Caco-2 (cell line): ENCODE results near the gene LPXN. TPM values are rescaled to one million over a fixed set of nuclear protein-coding genes. Genes with fewer than 3 reads are reported as not detected.

Source experiments
- BruUV-seq: library from RNA; stranded (reverse); fragments of 400-500 nt; replicated peaks from 2 replicates; lab custom pipeline; 2021; lab: Mats Ljungman, UMichigan
- CTCF ChIA-PET: fragments of 300-600 bp; sonication (Branson Sonifier 250); formaldehyde crosslinking; loops from one replicate; lab custom pipeline; 2022; ENCODE audit warnings: antibody characterized with exemption; lab: Charles Lee
- POLR2A ChIA-PET: fragments of 300-600 bp; sonication (Branson Sonifier 250); formaldehyde crosslinking; loops from one replicate; lab custom pipeline; 2022; ENCODE audit warnings: antibody characterized with exemption; lab: Charles Lee
- DNase-seq, 2 experiments: peaks; one replicate each; pipeline versions ENCODE4 v3.0.0 to v3.0.0-alpha.2; 2020 to 2022
- H3K27me3 ChIP-seq: replicated peaks from 2 replicates; pipeline ENCODE4 v1.6.0; 2011; ENCODE audit warnings: low read length; ENCODE audit not compliant: control insufficient read depth, insufficient read depth
- H3K36me3 ChIP-seq: 2 replicates; pipeline ENCODE4 v1.5.1; 2011; ENCODE audit warnings: low read length; ENCODE audit not compliant: control insufficient read depth, insufficient read depth
- H3K4me1 ChIP-seq: fragments of 250-450 bp; sonication (Bioruptor Pico); 2 replicates; pipeline ENCODE4 v1.5.1; 2020; ENCODE audit warnings: mild to moderate bottlenecking
- H3K4me3 ChIP-seq: 2 replicates; pipeline ENCODE4 v1.5.1; 2011; ENCODE audit warnings: low read depth, mild to moderate bottlenecking, control low read depth, low read length
- H3K9me3 ChIP-seq: fragments of 250-450 bp; sonication (Bioruptor Pico); 2 replicates; pipeline ENCODE4 v1.5.1; 2020; ENCODE audit warnings: mild to moderate bottlenecking, moderate library complexity
- H3K27ac Mint-ChIP-seq: one replicate; pipeline ENCODE4 v1.8.0; 2022; ENCODE audit warnings: mixed read lengths; ENCODE audit not compliant: unreplicated experiment
- H3K27me3 Mint-ChIP-seq: one replicate; pipeline ENCODE4 v1.8.0; 2022; ENCODE audit warnings: mixed read lengths; ENCODE audit not compliant: insufficient read depth, unreplicated experiment
- H3K36me3 Mint-ChIP-seq: one replicate; pipeline ENCODE4 v1.8.0; 2022; ENCODE audit warnings: mild to moderate bottlenecking, mixed read lengths; ENCODE audit not compliant: insufficient read depth, unreplicated experiment
- H3K4me1 Mint-ChIP-seq: one replicate; pipeline ENCODE4 v1.8.0; 2022; ENCODE audit warnings: low read depth, mixed read lengths; ENCODE audit not compliant: unreplicated experiment
- H3K4me3 Mint-ChIP-seq: one replicate; pipeline ENCODE4 v1.8.0; 2022; ENCODE audit warnings: mild to moderate bottlenecking, moderate library complexity, mixed read lengths; ENCODE audit not compliant: unreplicated experiment
- H3K9me3 Mint-ChIP-seq: one replicate; pipeline ENCODE4 v1.8.0; 2022; ENCODE audit warnings: mixed read lengths; ENCODE audit not compliant: unreplicated experiment
- CTCF ChIP-seq, 2 experiments: fragments of 200-600 bp in 1 of 2; IDR thresholded peaks; 1 replicate in 1 of 2; 2 replicates in 1 of 2; pipeline versions ENCODE4 v1.5.1 to v1.8.0; 2011 to 2022; ENCODE audit warnings: antibody characterized with exemption in 1 of 2, control low read depth in 1 of 2, inconsistent platforms in 1 of 2, low read depth in 1 of 2, low read length in 1 of 2, mild to moderate bottlenecking in 1 of 2, moderate library complexity in 1 of 2; ENCODE audit not compliant: insufficient read depth in 1 of 2, severe bottlenecking in 1 of 2, unreplicated experiment in 1 of 2
- intact Hi-C: fragments of 100-400 bp; cut with micrococcal nuclease; formaldehyde crosslinking; loops from one replicate; pipeline ENCODE4 v1.10.0; 2022; ENCODE audit not compliant: unreplicated experiment
- total RNA-seq: library from RNA; stranded (reverse); gene quantifications from 2 replicates; pipeline ENCODE4 v1.2.3, GENCODE V29; 2022

The LPXN gene
- total RNA-seq, 1 experiment from 2014 or later = 2.1 TPM

- Mint-ChIP-seq H3K27ac (no peak overlapping the region), H3K4me1 (peaks cover 7% of the 10 kb centered on the region), H3K36me3 (peaks cover 5% of the 10 kb centered on the region), H3K4me3 (no peak overlapping the region), H3K27me3 (no peaks in the 10 kb centered on the region), H3K9me3 (no peaks in the 10 kb centered on the region)
- H3K36me3 ChIP-seq = no peaks in the 10 kb centered on the region
- peaks cover 10% of the 10 kb centered on the region for H3K4me1 ChIP-seq
- POLR2A ChIA-PET = no interaction called here
- DNase-seq = no peak
- BruUV-seq = no TSS peak
- no peaks in the 10 kb centered on the region for H3K9me3 ChIP-seq
- intact Hi-C loops = no loop called here
- no peak for TF ChIP-seq CTCF (IDR thresholded peaks at IDR 0.05; ENCODE audit: insufficient read depth in 1 of 2, low read depth in 1 of 2, low read length in 1 of 2, severe bottlenecking in 1 of 2, unreplicated experiment in 1 of 2)
- H3K27me3 ChIP-seq = no peaks in the 10 kb centered on the region
- no peak overlapping the region for H3K4me3 ChIP-seq
- CTCF ChIA-PET = no interaction called here
These were observed 14.1 kb downstream of the LPXN start for GRCh38 chr11:58561394-58562098.

GRCh38 chr11:58560842-58561241 is 14.8 kb downstream of the LPXN start:
- no peak overlapping the region for H3K4me3 ChIP-seq
- Mint-ChIP-seq H3K4me1 (peaks cover 7% of the 10 kb centered on the region), H3K36me3 (peaks cover 5% of the 10 kb centered on the region), H3K4me3 (no peak overlapping the region), H3K27ac (no peak overlapping the region), H3K9me3 (no peaks in the 10 kb centered on the region), H3K27me3 (no peaks in the 10 kb centered on the region)
- TF ChIP-seq CTCF (IDR thresholded peaks at IDR 0.05; ENCODE audit: insufficient read depth in 1 of 2, low read depth in 1 of 2, low read length in 1 of 2, severe bottlenecking in 1 of 2, unreplicated experiment in 1 of 2) = no peak
- POLR2A ChIA-PET = no interaction called here
- no peaks in the 10 kb centered on the region for H3K27me3 ChIP-seq
- peaks cover 10% of the 10 kb centered on the region for H3K4me1 ChIP-seq
- H3K36me3 ChIP-seq = no peaks in the 10 kb centered on the region
- H3K9me3 ChIP-seq = no peaks in the 10 kb centered on the region
- intact Hi-C loops = no loop called here
- CTCF ChIA-PET = no interaction called here
- no TSS peak for BruUV-seq
- no peak for DNase-seq

GRCh38 chr11:58549644-58550043 is 26.0 kb downstream of the LPXN start:
- POLR2A ChIA-PET = no interaction called here

More at GRCh38 chr11:58549644-58550043, 26.0 kb downstream of the LPXN start:
- H3K4me1 Mint-ChIP-seq = no peaks in the 10 kb centered on the region
- Histone ChIP-seq H3K36me3 (no peaks in the 10 kb centered on the region), H3K9me3 (no peaks in the 10 kb centered on the region), H3K4me1 (no peaks in the 10 kb centered on the region), H3K4me3 (no peak overlapping the region), H3K27me3 (no peaks in the 10 kb centered on the region)
- no peak for DNase-seq
- no peak overlapping the region for H3K4me3 Mint-ChIP-seq
- intact Hi-C loops = no loop called here
- BruUV-seq = no TSS peak
- no peak for TF ChIP-seq CTCF (IDR thresholded peaks at IDR 0.05; ENCODE audit: insufficient read depth in 1 of 2, low read depth in 1 of 2, low read length in 1 of 2, severe bottlenecking in 1 of 2, unreplicated experiment in 1 of 2)
- CTCF ChIA-PET = no interaction called here
- no peaks in the 10 kb centered on the region for H3K36me3 Mint-ChIP-seq
- H3K27me3 Mint-ChIP-seq = no peaks in the 10 kb centered on the region
- H3K27ac Mint-ChIP-seq = no peak overlapping the region
- no peaks in the 10 kb centered on the region for H3K9me3 Mint-ChIP-seq
